ENCODE data around the gene SLC22A25.
"Not testable (repeated sequence)": the region's sequence is repeated elsewhere in the genome, so short reads cannot be mapped to it uniquely, and the experiment has no call there.

Gene SLC22A25

DNA sequence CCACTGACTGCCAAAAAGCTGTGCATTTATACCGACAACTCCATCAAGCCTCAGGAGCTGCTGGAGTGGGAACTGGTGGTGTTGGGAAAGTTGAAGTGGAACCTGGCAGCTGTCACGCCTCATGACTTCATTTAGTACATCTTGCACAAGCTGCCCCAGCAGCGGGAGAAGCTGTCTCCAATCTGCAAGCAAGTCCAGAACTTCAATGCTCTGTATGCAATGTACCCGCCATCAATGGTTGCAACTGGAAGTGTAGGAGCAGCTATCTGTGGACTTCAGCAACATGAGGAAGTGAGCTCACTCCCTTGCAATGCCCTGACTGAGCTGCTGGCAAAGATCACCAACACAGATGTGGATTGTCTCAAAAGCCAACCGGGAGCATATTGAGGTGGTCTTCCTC is at the start of gene SLC22A25:
TSS of gene SLC22A25 (minus strand) at position 67 of the 400 bp plus-strand sequence. CDS start 13,947 bp downstream, outside the sequence.
- no peak for DNase-seq

DNA sequence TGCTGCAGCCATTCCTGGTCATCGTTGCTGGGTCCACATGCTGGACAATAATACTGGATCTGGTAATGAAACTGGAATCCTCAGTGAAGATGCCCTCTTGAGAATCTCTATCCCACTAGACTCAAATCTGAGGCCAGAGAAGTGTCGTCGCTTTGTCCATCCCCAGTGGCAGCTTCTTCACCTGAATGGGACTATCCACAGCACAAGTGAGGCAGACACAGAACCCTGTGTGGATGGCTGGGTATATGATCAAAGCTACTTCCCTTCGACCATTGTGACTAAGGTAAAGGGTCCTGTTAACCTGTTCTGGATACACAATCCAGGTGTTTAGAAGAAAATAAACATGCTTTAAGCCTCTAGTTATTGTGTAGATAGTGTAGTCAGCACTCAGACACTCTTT is 46.9 kb upstream of the SLC22A25 start:
- no peak for DNase-seq

GRCh38 chr11:63289658-63290057 is 46.3 kb upstream of the SLC22A25 start:
- no peak for DNase-seq

- DNase-seq, result no peak
Measured at GRCh38 chr11:63282579-63282978, 39.2 kb upstream of the SLC22A25 start.

DNA sequence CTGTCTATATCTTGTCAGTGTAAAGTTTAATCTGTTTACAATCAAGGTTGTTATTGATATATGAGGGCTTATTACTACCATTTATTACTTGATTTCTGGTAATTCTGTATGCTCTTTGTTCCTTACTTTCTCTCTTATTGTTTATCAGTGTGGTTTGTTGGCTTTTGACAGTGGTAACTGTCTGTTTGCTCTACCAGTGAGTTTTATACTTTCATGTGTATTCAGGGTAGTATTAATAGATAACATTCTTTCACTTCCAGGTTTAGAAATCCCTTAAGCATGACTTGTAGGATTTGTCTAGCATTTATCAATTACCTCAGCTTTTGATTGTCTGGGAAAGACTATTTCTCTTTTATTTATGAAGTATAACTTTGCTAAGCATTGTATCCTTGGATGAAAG is 37.5 kb upstream of the SLC22A25 start:
- DNase-seq, result no peak

DNA sequence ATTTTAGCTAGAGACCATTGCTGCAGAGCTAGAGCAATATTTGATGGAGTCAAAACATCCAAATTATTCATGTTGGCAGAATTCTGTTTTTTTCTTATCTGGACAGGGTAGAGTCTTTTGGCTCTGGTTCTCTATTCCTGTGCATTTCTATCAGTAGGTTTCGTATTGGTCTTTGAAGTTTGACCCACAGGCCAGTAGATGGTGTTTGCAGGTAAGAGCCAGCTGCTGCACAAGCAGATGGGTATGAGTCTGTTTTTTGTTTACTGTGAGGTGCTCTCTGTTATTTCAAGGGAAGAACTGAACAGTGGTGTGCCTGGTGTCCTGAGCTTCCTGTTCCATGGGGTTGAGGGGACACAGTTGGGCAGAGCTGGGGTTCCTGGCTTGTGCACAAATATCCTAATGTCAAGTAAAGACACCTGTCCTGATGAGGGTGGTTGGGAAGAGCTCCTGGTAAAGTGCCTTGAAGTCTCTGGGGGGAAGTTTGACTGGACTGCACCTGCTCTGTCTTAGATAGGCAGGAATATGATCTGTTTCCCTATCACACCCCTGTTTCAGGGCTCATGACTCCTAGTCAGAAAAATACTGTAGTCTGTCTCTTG is 34.0 kb upstream of the SLC22A25 start:
- DNase-seq, result no peak

DNA sequence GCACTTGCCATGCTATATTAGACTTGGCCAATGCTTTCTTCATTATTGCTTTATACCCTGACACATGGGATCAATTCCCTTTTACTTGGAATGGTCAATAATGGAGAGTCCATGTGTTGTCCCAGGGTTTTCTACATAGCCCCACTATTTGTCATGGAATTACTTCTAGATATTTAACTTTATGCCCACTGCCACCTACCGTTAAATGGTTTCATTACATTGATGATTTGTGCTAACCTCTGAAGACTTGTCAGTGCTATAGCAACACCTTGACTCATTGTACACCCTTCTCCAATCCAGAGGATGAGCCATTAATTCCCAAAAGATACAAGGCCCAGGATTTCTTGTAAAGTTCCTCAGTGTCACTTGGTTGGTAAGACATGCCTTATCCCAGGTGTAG is 31.4 kb upstream of the SLC22A25 start:
- no peak for DNase-seq

GRCh38 chr11:63273685-63274084 is 30.3 kb upstream of the SLC22A25 start:
- no peak for DNase-seq

DNA sequence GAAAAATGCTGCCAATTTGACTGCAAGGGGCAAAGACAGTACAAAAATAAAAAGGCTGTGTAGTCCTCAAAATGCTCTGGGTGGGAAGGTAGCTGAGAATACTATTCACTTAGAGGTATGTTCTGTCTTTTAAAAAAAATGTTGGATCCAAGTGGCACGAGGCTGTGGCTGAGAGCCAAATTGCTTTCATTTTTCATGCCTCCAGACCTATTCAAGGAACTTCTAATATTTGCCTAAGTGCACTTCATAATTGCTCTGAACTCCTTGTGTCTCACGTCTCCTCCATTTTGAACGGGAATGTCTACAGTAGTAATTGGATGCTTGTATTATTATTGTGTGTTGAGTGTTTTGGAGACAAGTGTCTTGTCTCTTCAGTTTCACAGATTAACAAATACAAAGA is 19.1 kb upstream of the SLC22A25 start:
- DNase-seq, result no peak

DNA sequence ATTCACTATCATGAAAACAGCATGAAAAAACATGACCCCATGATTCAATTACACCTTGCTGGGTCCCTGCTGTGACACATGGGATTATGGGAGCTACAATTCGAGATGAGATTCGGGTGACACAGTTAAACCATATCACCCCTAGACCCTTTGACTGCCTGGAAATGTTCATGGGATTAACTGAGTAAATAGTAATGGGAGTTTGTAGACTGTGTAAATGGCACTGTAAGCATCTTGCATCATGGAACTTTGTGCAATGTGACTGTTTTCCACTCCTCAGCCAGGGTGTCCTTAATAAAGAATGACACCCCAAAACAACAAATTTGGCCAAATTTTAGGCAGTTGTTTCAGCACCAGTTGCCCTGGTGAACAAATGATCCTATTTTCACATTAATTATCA is 7.9 kb upstream of the SLC22A25 start:
- no peak for DNase-seq

GRCh38 chr11:63250162-63251050 is 7.0 kb upstream of the SLC22A25 start:
- DNase-seq, result no peak

DNA sequence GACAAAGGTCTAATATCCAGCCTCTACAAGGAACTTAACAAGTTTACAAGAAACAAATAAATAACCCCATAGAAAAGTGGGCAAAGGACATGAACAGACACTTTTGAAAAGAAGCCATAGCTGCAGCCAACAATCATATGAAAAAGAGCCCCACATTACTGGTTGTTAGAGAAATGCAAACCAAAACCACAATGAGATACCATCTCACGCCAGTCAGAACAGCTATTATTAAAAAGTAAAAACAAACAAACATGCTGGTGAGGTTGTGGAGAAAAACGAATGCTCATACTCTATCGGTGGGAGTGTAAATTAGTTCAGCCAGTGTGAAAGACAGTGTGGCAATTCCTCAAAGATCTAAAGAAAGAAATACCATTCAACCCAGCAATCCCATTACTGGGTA is 5.6 kb upstream of the SLC22A25 start:
- no peak for DNase-seq

- not testable (repeated sequence) for DNase-seq
Measured at GRCh38 chr11:63247237-63248002, 4.0 kb upstream of the SLC22A25 start.

DNA sequence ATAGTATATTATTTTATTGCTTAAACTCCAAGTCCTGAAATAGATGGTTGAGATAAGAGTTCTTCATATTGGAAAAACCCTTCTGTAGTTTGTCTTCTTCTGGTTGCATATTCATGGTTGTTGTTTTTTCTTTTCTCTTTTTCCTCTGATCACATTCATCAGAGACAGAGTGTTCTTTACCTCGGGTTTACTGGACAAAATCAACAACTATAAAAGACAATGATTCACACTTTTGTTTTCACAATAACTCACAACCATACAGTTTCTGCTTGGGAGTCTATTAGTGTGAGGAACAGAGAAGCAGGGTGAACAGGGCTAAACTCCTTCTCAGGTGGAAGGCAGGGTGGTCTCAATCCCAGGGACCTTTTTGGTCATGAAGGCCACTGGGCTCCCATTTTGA is 2.6 kb upstream of the SLC22A25 start:
- no peak for DNase-seq

DNA sequence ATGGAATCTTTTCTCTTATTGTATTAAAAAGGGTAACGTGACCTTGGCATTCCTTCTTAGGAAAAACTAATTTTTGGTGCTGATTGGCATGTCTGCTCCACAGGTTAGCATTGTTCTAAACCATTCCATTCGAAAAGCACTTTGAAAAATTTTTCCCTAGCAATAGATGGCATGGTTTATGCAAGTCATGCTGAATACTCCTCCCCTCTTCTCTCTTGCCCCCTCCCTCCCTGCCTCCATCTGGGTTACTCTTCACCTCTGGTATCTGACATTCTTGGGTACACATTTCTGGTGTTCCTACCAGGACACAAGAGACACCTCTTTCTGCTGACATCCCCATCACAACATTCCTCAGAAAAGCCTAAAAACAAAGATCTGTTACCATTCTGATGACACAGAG is 1.5 kb upstream of the SLC22A25 start:
- DNase-seq, result no peak

DNA sequence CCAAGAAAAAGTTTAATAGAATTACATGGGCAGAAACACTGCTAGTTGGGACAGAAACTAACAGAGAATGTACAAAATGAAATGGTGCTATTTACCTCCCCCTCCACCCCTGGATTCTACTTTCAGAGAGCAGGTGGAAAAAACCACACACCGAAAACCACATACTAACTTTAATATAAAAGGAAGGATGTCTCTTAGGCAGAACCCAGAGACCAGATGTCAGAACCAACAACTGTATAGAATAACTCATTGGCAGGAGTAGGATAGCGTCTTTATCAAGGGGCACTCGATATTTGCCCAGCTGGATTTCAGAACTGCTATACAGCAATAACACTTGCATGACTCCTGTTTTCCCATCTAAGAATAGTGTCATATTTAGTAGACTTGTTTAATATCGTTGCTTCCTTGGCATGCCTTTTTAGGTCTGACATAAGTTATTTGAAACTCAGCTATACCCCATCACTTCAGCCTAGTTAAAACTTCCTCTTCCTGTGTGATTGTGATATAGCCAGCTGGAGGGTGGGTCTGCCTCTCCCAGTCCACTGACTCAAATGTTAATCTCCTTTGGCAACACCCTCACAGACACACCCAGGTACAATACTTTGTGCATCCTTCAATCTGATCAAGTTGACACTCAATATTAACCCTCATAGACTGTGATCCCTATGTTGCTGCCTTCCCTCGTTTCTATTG is 1.2 kb downstream of the SLC22A25 start:
- DNase-seq, result no peak

DNA sequence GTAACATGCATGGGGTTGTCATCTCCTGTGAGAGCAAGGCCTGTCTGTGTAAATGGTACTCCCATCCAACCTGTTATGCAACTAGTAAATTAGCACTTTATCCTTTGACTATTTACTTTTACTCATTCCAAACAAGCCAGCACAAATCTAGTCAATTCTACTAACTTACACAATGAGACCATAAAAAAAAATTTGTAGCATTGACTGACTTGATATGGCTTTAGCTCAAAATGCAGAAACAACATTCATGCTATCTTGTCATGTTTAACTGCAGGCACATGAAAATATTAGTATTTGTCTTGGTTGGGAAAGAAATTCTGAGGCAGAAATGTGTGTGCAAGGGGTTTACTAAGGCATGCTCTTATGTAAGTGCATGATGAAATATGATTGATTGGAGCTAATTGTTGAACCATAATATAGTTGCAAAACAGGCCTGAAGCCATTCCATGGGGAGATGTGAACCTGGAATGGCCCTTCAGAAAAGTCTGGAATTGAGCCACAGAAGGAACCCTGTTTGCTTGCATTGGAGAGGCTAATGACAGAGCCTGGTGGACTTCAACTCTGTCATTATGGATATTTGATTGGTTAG is 2.5 kb downstream of the SLC22A25 start:
- DNase-seq, result no peak

GRCh38 chr11:63240098-63240497 is 3.3 kb downstream of the SLC22A25 start:
- DNase-seq, result no peak

DNA sequence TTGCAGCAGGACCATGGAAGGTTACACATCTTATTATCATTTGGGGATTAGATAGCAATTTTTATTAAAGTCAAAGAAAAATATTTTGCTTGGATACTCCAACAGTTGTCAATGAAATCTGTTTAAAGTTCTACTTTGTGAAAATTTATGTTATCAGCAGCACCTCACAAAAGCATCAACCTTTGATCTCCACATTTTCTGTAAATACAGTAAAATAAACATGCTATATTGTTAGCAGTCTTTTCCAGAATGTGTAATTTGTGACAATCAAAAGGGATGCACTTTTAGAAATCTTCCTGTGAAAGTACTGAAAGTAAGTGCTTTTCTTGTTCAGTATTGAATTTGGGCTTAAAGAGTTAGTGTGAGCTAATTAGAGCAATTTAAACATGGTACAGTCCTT is 4.1 kb downstream of the SLC22A25 start:
- no peak for DNase-seq

DNA sequence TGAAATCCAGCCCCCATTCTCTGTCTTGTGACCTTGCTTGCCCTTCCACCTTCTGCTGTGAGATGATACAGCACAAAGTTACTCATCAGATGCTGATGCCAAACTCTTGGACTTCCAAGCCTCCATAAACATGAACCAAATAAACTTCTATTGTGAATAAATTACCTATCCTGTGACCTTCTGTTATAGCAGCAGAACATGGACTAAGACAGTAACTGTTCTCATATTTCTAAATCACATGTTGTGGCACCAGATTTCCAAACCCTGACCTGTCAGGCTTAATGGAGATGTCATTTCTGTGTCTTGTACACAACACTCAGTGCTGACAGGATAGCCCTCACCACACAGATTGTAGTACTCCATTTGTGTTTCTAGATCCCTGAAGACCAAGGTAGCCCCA is 6.0 kb downstream of the SLC22A25 start:
- no peak for DNase-seq

- peak; percentile 21 for DNase-seq
Measured at GRCh38 chr11:63235471-63236461, 7.6 kb downstream of the SLC22A25 start.
